Measurements from ENCODE around the gene HMGCR. TPM values are rescaled to one million over a fixed set of nuclear protein-coding genes. Genes with fewer than 3 reads are reported as not detected.

Gene HMGCR
- total RNA-seq, 1 experiment from 2014 or later = 137 TPM

DNA sequence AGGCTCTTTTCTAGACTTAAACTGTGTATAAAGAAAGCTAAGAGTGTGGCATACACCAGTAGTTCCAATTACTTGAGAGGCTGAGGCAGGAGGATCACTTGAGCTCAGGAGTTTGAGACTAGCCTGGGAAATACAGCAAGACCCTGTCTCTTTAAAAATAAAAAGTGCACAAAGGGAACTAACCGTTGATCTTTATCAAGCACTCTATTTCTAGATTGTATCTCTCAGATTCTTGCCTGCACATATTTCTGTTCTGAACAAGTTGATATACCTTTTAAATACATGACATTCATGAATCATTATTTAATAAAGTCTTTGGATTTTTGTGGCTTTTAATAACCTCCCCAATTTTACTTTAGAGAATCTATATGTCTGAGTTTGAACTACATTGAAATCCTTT, 47.2 kb downstream of the HMGCR start:
- Mint-ChIP-seq H3K4me3 (no peak overlapping the region), H3K27me3 (ENCODE audit: low read depth) (no peaks in the 10 kb centered on the region), H3K36me3 (peaks cover 14% of the 10 kb centered on the region), H3K27ac (no peak overlapping the region), H3K9me3 (no peaks in the 10 kb centered on the region), H3K4me1 (no peaks in the 10 kb centered on the region)
- POLR2A ChIA-PET = no interaction called here
- CTCF ChIA-PET = no interaction called here
- TF ChIP-seq NFYB (CRISPR knock-in tag; conservative IDR thresholded peaks at IDR 0.05; ENCODE audit: low read depth) (no peak), CREM (CRISPR knock-in tag; IDR thresholded peaks at IDR 0.05) (no peak), GABPB1 (CRISPR knock-in tag; IDR thresholded peaks at IDR 0.05) (no peak), GRHL2 (CRISPR knock-in tag; IDR thresholded peaks at IDR 0.05; ENCODE audit: insufficient replicate concordance, severe bottlenecking) (no peak), TP53 (CRISPR knock-in tag; IDR thresholded peaks at IDR 0.05) (no peak), ETV6 (CRISPR knock-in tag; IDR thresholded peaks at IDR 0.05) (no peak), MXD4 (CRISPR knock-in tag; IDR thresholded peaks at IDR 0.05; ENCODE audit: borderline replicate concordance) (no peak), ATF1 (CRISPR knock-in tag; IDR thresholded peaks at IDR 0.05) (no peak), TCF7 (CRISPR knock-in tag; IDR thresholded peaks at IDR 0.05; ENCODE audit: low read depth) (no peak), ZNF263 (CRISPR knock-in tag; IDR thresholded peaks at IDR 0.05; ENCODE audit: low read depth) (no peak), NFATC4 (CRISPR knock-in tag; IDR thresholded peaks at IDR 0.05) (no peak), ZNF317 (CRISPR knock-in tag; IDR thresholded peaks at IDR 0.05; ENCODE audit: borderline replicate concordance, low read depth) (no peak)
- TF ChIP-seq, protein P1, sequence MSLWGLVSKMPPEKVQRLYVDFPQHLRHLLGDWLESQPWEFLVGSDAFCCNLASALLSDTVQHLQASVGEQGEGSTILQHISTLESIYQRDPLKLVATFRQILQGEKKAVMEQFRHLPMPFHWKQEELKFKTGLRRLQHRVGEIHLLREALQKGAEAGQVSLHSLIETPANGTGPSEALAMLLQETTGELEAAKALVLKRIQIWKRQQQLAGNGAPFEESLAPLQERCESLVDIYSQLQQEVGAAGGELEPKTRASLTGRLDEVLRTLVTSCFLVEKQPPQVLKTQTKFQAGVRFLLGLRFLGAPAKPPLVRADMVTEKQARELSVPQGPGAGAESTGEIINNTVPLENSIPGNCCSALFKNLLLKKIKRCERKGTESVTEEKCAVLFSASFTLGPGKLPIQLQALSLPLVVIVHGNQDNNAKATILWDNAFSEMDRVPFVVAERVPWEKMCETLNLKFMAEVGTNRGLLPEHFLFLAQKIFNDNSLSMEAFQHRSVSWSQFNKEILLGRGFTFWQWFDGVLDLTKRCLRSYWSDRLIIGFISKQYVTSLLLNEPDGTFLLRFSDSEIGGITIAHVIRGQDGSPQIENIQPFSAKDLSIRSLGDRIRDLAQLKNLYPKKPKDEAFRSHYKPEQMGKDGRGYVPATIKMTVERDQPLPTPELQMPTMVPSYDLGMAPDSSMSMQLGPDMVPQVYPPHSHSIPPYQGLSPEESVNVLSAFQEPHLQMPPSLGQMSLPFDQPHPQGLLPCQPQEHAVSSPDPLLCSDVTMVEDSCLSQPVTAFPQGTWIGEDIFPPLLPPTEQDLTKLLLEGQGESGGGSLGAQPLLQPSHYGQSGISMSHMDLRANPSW (CRISPR knock-in tag; conservative IDR thresholded peaks at IDR 0.05; ENCODE audit: low read depth) = no peak
- TF ChIP-seq, protein P2, sequence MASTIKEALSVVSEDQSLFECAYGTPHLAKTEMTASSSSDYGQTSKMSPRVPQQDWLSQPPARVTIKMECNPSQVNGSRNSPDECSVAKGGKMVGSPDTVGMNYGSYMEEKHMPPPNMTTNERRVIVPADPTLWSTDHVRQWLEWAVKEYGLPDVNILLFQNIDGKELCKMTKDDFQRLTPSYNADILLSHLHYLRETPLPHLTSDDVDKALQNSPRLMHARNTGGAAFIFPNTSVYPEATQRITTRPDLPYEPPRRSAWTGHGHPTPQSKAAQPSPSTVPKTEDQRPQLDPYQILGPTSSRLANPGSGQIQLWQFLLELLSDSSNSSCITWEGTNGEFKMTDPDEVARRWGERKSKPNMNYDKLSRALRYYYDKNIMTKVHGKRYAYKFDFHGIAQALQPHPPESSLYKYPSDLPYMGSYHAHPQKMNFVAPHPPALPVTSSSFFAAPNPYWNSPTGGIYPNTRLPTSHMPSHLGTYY (CRISPR knock-in tag; IDR thresholded peaks at IDR 0.05) = no peak
- TF ChIP-seq, protein P3, sequence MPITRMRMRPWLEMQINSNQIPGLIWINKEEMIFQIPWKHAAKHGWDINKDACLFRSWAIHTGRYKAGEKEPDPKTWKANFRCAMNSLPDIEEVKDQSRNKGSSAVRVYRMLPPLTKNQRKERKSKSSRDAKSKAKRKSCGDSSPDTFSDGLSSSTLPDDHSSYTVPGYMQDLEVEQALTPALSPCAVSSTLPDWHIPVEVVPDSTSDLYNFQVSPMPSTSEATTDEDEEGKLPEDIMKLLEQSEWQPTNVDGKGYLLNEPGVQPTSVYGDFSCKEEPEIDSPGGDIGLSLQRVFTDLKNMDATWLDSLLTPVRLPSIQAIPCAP (CRISPR knock-in tag; IDR thresholded peaks at IDR 0.05) = no peak
- DNase-seq (ENCODE audit: low spot score) (no peak), ATAC-seq (no peak)

DNA sequence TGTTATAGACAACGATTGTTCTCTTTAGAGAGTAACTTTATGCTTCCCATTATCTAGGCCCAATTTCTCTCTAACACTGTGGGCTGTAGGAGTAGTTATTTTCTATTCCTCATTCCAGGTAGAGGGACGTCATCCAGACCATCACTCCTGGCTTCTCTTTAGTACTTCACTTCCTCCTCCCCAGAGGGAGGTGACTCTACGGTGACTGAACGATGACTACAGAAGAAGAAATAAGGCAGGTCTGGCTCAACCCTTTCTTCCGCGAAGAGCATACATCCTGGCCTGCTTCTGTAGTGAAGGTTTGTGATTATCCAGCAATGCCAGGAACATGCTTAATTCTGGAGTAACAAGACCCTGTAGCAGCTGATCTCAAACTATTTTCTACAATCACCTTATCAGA, 50.8 kb downstream of the HMGCR start:
- CTCF ChIA-PET = no interaction called here
- H3K9me3 Mint-ChIP-seq = no peaks in the 10 kb centered on the region
- POLR2A ChIA-PET = no interaction called here
- ATAC-seq = no peak
- no peak for DNase-seq (ENCODE audit: low spot score)
- no peaks in the 10 kb centered on the region for H3K4me1 Mint-ChIP-seq
- H3K4me3 Mint-ChIP-seq = no peak overlapping the region
- H3K27me3 Mint-ChIP-seq (ENCODE audit: low read depth) = no peaks in the 10 kb centered on the region
- no peaks in the 10 kb centered on the region; the same call in 1 of the 2 replicates for H3K36me3 Mint-ChIP-seq
- H3K27ac Mint-ChIP-seq = 0 out of 2 replicates have a peak overlapping the region, but pooled peaks have one; percentile 8
- TF ChIP-seq, protein P4, sequence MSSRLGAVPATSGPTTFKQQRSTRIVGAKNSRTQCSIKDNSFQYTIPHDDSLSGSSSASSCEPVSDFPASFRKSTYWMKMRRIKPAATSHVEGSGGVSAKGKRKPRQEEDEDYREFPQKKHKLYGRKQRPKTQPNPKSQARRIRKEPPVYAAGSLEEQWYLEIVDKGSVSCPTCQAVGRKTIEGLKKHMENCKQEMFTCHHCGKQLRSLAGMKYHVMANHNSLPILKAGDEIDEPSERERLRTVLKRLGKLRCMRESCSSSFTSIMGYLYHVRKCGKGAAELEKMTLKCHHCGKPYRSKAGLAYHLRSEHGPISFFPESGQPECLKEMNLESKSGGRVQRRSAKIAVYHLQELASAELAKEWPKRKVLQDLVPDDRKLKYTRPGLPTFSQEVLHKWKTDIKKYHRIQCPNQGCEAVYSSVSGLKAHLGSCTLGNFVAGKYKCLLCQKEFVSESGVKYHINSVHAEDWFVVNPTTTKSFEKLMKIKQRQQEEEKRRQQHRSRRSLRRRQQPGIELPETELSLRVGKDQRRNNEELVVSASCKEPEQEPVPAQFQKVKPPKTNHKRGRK (CRISPR knock-in tag; IDR thresholded peaks at IDR 0.05; ENCODE audit: borderline replicate concordance) = no peak
- no peak for TF ChIP-seq NR3C1 (CRISPR knock-in tag; conservative IDR thresholded peaks at IDR 0.05; ENCODE audit: low read depth)
- TF ChIP-seq, protein P1 (CRISPR knock-in tag; conservative IDR thresholded peaks at IDR 0.05; ENCODE audit: low read depth) = no peak
- TF ChIP-seq, protein P5, sequence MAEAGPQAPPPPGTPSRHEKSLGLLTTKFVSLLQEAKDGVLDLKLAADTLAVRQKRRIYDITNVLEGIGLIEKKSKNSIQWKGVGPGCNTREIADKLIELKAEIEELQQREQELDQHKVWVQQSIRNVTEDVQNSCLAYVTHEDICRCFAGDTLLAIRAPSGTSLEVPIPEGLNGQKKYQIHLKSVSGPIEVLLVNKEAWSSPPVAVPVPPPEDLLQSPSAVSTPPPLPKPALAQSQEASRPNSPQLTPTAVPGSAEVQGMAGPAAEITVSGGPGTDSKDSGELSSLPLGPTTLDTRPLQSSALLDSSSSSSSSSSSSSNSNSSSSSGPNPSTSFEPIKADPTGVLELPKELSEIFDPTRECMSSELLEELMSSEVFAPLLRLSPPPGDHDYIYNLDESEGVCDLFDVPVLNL (CRISPR knock-in tag; IDR thresholded peaks at IDR 0.05; ENCODE audit: borderline replicate concordance, low read depth) = no peak
- TF ChIP-seq, protein P6, sequence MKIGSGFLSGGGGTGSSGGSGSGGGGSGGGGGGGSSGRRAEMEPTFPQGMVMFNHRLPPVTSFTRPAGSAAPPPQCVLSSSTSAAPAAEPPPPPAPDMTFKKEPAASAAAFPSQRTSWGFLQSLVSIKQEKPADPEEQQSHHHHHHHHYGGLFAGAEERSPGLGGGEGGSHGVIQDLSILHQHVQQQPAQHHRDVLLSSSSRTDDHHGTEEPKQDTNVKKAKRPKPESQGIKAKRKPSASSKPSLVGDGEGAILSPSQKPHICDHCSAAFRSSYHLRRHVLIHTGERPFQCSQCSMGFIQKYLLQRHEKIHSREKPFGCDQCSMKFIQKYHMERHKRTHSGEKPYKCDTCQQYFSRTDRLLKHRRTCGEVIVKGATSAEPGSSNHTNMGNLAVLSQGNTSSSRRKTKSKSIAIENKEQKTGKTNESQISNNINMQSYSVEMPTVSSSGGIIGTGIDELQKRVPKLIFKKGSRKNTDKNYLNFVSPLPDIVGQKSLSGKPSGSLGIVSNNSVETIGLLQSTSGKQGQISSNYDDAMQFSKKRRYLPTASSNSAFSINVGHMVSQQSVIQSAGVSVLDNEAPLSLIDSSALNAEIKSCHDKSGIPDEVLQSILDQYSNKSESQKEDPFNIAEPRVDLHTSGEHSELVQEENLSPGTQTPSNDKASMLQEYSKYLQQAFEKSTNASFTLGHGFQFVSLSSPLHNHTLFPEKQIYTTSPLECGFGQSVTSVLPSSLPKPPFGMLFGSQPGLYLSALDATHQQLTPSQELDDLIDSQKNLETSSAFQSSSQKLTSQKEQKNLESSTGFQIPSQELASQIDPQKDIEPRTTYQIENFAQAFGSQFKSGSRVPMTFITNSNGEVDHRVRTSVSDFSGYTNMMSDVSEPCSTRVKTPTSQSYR (CRISPR knock-in tag; IDR thresholded peaks at IDR 0.05) = no peak
- TF ChIP-seq, protein P7, sequence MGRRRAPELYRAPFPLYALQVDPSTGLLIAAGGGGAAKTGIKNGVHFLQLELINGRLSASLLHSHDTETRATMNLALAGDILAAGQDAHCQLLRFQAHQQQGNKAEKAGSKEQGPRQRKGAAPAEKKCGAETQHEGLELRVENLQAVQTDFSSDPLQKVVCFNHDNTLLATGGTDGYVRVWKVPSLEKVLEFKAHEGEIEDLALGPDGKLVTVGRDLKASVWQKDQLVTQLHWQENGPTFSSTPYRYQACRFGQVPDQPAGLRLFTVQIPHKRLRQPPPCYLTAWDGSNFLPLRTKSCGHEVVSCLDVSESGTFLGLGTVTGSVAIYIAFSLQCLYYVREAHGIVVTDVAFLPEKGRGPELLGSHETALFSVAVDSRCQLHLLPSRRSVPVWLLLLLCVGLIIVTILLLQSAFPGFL (CRISPR knock-in tag; IDR thresholded peaks at IDR 0.05; ENCODE audit: borderline replicate concordance) = no peak

All from WTC11 (cell line).